GM12892 (cell line): ENCODE data around the gene NDEL1.

ENCODE experiments used
- DNase-seq: peaks from one replicate; pipeline ENCODE4 v3.0.0; 2011; ENCODE audit not compliant: insufficient read length
- FAIRE-seq: peaks from 2 replicates; lab custom pipeline; 2011; peaks lifted over from hg19 to GRCh38; lab: Jason Lieb, UNC
- POLR2A ChIP-seq: IDR thresholded peaks from 2 replicates; pipeline ENCODE4 v1.6.1; 2011; ENCODE audit warnings: low read depth, low read length, control low read depth
- POLR2AphosphoS5 ChIP-seq: IDR thresholded peaks from 2 replicates; pipeline ENCODE4 v1.6.1; 2011; ENCODE audit warnings: low read depth, low read length, control low read depth
- TAF1 ChIP-seq: IDR thresholded peaks from 2 replicates; pipeline ENCODE4 v1.6.1; 2011; ENCODE audit warnings: low read depth, mild to moderate bottlenecking, control low read depth, low read length, borderline replicate concordance

NDEL1 gene

GRCh38 chr17:8499614-8500013 is 63.9 kb downstream of the NDEL1 start:
- FAIRE-seq (no peak), DNase-seq (no peak)
- TF ChIP-seq TAF1, result no peak
- no peak for TF ChIP-seq POLR2AphosphoS5
- no peak for TF ChIP-seq POLR2A

- TF ChIP-seq TAF1 (no peak), POLR2AphosphoS5 (no peak), POLR2A (no peak)
- DNase-seq (no peak), FAIRE-seq (no peak)
Observed at GRCh38 chr17:8500609-8501008, 64.9 kb downstream of the NDEL1 start.

- DNase-seq (no peak), FAIRE-seq (no peak)
- TF ChIP-seq POLR2A (no peak), TAF1 (no peak), POLR2AphosphoS5 (no peak)
Observed at GRCh38 chr17:8502126-8502525, 66.4 kb downstream of the NDEL1 start.

GRCh38 chr17:8503368-8503767 is 67.7 kb downstream of the NDEL1 start:
- no peak for TF ChIP-seq TAF1
- TF ChIP-seq POLR2AphosphoS5, result no peak
- TF ChIP-seq POLR2A, result no peak
- no peak for FAIRE-seq
- no peak for DNase-seq

GRCh38 chr17:8503807-8504206 is 68.1 kb downstream of the NDEL1 start:
- TF ChIP-seq POLR2A (no peak), POLR2AphosphoS5 (no peak), TAF1 (no peak)
- FAIRE-seq, result no peak
- DNase-seq, result no peak

GRCh38 chr17:8504460-8505207 is 69.0 kb downstream of the NDEL1 start:
- TF ChIP-seq POLR2A, result no peak
- TF ChIP-seq POLR2AphosphoS5, result no peak
- no peak for TF ChIP-seq TAF1
- FAIRE-seq (no peak), DNase-seq (no peak)

GRCh38 chr17:8506145-8506544 is 70.5 kb downstream of the NDEL1 start:
- no peak for DNase-seq
- no peak for FAIRE-seq
- TF ChIP-seq POLR2AphosphoS5, result no peak

- FAIRE-seq (no peak), DNase-seq (no peak)
- no peak for TF ChIP-seq TAF1
- no peak for TF ChIP-seq POLR2A
- TF ChIP-seq POLR2AphosphoS5, result no peak
Observed at GRCh38 chr17:8514801-8515200, 79.1 kb downstream of the NDEL1 start.
